Stomach (tissue), 4 donors: ENCODE data around the gene THAP7.

ENCODE experiments used
- EP300 ChIP-seq: sonication (generic); formaldehyde crosslinking; IDR thresholded peaks from one replicate; pipeline ENCODE4 v1.6.1; 2017; ENCODE audit warnings: antibody characterized with exemption
- POLR2A ChIP-seq, 4 donors: fragments of 450-650 bp; IDR thresholded peaks; one replicate each; pipeline ENCODE4 v1.6.1; 2016; ENCODE audit warnings: antibody characterized with exemption in 4 of 4, control low read depth in 2 of 4, mild to moderate bottlenecking in 1 of 4, moderate library complexity in 1 of 4
- POLR2AphosphoS5 ChIP-seq, 3 donors: sonication (generic); formaldehyde crosslinking; IDR thresholded peaks; one replicate each; pipeline ENCODE4 v1.6.1; 2016; ENCODE audit warnings: antibody characterized with exemption in 3 of 3
- TF ChIP-seq, protein P1 (sequence below), 7 experiments: fragments of 450-650 bp in 4 of 7; fragments of 200-600 bp in 3 of 7; sonication (generic) in 3 of 7; IDR thresholded peaks; one replicate each; pipeline ENCODE4 v1.5.1; 2016 to 2019; ENCODE audit warnings: antibody characterized with exemption in 7 of 7, control low read depth in 2 of 7, mild to moderate bottlenecking in 1 of 7

DNA sequence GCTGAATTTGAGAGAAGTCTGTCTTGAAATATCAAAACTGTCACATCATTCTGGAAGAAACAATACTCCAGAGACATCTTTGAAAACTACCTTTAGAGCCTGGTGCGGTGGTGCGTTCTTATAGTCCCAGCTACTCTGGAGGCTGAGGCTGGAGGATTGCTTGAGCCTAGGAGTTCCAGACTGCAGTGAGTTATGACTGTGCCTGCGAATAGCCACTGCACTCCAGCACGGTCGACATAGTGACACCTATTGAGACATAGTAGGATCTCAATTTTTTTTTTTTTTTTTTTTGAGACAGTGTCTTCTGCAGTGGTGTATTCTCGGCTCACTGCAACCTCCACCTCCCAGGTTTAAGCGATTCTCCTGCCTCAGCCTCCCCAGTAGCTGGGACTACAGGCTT lies 46.4 kb downstream of the THAP7 start:
- TF ChIP-seq POLR2A (IDR thresholded peaks at IDR 0.05): no peak
- TF ChIP-seq, protein P1, sequence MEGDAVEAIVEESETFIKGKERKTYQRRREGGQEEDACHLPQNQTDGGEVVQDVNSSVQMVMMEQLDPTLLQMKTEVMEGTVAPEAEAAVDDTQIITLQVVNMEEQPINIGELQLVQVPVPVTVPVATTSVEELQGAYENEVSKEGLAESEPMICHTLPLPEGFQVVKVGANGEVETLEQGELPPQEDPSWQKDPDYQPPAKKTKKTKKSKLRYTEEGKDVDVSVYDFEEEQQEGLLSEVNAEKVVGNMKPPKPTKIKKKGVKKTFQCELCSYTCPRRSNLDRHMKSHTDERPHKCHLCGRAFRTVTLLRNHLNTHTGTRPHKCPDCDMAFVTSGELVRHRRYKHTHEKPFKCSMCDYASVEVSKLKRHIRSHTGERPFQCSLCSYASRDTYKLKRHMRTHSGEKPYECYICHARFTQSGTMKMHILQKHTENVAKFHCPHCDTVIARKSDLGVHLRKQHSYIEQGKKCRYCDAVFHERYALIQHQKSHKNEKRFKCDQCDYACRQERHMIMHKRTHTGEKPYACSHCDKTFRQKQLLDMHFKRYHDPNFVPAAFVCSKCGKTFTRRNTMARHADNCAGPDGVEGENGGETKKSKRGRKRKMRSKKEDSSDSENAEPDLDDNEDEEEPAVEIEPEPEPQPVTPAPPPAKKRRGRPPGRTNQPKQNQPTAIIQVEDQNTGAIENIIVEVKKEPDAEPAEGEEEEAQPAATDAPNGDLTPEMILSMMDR (IDR thresholded peaks at IDR 0.05): no peak
- no peak for TF ChIP-seq POLR2AphosphoS5 (IDR thresholded peaks at IDR 0.05)
- no peak for TF ChIP-seq EP300
